HG03457 (cell line): ENCODE results near the gene MMEL1.

ENCODE experiments used
- ATAC-seq: cut with Tn5 transposase; IDR thresholded peaks from one replicate; pipeline ENCODE4 v1.9.1; 2021; ENCODE audit warnings: moderate number of reproducible peaks; ENCODE audit not compliant: unreplicated experiment

MMEL1 gene

DNA sequence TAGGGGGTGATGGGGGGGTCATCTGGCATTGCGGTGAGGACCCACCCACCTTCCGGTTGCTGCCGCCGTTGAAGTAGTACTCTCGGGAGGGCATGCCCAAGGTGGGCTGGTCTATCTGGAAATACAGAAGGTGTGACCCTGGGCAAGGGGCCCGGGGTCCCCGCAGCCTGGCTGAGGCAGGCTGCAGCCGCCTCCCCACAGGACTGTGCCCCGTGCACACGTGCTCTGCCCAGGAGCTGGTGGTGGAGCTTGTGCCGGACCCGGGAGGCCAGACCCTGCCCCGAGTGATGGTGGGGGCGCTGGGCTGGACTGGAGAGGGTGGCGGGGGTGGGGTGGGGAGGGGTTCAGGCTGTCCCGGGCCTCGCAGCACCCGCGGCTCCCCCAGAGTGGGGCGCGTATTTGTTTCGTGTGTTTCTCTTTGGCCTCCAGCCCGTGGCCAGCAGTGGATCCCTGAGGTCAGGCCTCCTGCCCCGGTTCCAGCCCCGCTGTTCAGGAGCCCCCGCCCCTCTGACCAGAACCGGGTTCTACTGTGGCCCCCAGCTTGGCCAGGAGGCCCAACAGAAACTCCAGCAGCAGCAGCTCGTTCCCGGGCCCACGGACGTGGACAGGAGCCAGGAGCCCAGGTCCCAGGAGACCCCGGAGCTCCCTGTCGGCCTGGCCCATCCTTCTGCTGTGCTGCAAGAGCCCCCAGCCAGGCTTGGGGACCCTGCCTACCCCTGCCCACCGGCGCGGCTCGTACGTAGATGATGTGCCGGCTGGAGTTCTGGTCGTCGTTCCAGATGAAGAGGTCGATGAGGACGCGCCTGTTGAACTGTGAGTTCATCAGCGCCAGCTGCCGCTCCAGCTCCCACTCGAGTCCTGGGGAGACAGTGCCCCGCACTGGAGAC is 27.1 kb downstream of the MMEL1 start:
- no peak for ATAC-seq

DNA sequence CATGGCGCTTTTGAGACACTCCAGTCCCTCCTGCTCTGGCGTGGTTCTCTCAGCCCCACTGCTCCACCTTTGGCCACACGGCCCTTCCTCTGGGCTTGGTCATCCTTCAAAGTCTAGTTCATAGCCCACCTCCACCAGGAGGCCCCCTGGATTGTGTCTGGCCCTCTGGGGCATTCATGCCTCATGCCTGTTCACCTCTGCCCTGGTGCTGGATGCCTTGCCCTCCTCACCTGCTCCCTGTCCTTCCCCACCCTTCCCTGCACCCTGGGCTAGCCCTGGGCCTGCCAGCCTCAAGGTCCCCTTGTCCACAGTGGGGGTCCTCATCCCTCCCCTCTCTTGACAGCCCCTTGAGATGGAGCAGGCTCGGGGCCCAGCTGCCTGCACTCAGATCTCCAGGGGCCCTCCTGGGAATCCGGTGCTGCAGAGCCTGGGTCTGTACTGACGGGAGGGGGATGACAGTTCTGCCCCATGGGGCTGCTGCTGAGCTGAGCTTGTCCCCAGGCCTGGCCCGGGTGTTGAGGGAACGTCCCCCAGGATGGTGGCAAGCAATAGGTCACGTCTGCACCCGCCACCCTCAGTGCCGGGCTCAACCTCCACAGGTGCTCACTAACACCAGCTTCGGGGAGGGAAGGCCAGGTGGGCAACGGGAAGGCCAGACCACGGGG is 27.8 kb downstream of the MMEL1 start:
- ATAC-seq = no peak

DNA sequence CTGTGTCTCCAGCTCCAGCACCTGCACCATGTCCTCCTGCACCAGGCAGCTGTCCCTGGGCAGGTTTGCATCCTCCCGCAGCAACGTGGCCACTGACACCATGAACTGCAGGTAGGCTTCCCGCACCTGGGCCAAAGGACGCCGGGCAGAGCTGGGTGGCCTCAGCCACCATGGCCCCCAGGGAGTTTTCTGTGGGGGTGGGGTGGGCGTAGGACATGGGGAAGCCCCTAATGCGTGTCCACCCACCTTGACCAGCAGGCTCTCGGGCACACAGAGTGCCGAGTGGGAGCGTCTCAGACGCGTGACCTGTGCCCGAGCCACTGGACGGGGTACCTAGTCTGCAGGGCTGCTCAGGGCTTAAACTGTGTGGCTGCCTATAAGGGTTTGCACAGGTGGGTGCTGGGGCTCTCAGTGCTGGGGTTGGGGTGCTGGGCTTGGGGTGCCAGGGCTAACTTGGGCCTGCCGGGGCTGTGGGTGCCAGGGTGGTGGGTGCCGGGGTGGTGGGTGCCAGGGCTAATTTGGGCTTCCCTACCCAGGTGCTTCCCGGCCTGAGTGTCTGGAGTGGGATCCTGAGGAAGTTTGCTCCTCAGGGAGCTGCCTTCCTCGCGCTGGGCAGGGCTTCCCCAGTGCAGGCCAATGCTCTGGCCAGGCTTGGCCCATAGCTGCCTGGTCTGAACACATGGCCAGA is 28.5 kb downstream of the MMEL1 start:
- ATAC-seq = no peak

DNA sequence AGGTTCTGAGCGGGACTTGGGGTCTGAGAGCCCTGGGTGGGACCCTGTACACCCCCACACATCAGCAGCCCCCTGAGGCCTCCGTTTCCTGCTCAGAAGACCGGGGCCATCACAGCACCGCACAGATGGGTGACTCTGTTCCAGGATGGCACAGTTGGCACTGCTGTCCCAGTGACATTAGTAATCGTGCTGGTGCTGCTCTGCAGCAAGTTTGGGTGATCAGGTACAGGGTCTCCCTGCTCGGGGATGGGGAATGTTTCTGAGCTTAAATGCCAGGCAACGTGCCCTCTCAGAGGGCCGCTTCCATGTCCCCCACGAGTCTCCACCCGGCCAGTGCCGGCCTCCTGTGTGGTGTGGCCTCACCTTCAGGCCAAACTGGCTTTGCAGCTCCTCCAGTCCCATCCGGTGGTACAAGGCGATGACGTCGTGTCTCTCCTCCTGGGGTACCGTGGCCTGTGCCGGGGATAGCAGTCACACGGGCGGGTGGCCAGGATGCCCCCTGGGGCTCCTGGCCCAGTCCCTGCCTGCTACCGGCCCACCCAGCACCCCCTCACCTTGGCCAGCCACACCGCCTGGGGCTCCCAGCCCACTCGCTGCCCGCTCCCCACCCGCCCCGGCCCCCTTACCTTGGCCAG is 29.2 kb downstream of the MMEL1 start:
- no peak for ATAC-seq

DNA sequence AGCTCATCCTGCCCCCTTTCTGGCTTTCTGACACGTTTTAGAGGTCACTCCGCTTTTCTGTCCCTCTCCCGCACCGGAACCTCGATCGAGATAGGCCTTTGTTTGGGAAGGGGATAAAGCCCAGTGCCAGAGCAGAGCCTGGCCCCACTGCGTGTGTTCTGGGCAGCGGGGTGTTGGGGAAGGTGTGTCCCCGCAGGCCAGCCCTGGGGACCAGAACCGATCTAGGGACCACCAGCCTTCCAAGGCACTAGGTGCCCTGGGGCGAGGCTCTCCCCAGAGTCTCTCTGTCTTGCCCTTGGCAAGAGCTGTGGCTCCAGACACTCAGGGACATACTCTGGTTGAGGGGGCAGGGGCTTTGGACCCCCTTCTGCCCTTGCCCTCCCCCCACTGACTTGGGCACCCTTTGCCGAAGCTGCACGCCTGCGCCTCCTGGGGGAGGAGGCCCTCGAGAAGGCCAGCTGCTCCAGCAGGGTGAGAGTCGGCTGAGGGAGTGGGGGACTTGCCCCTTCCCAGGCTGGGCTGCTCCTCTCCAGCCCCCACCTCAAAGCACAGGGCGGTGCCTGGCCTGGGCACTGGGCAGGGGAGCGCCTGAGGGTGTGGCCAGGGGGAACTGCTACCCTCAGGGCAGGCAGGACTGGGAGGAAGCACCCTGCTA is 29.8 kb downstream of the MMEL1 start:
- no peak for ATAC-seq

DNA sequence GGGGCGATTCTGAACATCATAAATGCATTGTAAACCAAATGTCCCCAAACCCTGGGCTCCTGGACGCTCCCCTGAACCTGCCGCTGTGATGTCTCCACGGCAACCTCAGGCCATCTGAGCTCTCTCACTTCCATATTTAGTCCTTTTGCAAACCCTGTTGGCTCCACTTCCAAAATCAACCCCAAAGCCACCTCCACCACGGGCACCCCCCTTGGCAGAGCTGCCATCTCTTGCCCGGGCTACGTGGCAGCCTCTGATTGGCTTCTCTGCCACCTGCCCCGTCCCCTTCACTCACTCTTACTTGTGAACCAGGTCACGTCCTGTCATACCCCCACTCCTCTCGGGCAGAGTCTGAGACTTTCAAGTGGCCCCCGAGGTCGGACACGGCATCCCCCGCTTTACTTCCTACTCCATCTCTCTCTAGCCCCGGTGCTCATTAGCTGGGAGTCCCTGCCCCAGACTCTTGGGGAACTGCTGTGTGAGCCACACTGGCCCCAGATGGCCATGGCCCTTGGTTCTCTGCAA is 30.4 kb downstream of the MMEL1 start:
- no peak for ATAC-seq

DNA sequence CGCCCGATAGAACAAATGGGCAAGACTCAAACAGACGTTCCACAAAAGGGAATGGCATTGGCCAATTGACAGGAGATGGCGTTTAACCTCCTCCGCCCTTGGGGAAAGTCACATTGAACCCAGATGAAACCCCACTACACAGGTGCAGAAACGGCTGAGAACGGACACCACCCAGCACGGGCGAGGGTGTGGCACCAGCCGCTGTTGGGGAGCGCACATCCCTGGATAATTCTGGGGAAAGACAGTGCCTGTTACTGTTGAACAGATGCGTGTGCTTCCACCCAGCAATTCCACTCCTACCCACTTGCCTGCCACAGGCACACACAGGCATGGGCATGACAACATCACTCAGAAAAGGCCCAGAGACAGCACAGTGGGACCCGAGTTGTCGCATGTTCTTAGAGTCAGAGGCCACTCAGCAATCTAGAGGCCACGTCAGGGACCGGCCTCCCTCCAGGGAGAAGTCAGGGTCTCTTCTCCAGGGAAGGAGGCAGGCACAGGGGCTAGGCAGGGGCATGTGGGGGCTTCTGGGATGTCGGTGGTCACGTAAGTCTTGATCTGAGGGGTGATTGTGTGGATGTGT is 31.0 kb downstream of the MMEL1 start:
- ATAC-seq = no peak

DNA sequence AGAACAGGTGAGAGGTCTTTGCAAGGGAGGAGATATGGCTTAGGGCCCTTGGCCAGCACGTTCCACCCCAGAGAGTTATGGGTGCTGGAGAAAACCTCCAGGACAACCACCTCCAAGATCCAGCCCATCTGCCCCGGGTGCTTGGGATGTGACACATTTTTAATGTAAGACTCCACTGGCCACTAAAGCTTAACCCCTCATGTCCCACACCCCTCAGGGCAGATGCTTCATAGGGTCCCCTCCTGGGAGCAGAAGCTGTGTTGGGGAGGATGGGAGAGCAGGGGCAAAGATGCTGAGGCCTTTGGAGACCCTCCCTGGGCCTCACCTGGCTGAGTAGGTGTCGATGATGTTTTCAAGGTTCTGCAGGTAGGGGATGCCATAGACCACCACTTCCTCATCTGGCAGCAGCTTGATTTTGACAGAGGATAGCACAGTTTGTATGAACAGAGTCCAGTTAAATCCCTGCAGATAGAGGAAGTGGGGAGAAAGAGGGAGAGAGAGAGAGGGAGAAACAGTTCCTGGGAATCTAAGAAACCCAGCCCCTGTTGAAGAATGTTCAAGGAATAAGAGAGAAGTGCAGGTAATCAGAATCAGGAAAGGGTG is 34.4 kb downstream of the MMEL1 start:
- ATAC-seq = no peak

DNA sequence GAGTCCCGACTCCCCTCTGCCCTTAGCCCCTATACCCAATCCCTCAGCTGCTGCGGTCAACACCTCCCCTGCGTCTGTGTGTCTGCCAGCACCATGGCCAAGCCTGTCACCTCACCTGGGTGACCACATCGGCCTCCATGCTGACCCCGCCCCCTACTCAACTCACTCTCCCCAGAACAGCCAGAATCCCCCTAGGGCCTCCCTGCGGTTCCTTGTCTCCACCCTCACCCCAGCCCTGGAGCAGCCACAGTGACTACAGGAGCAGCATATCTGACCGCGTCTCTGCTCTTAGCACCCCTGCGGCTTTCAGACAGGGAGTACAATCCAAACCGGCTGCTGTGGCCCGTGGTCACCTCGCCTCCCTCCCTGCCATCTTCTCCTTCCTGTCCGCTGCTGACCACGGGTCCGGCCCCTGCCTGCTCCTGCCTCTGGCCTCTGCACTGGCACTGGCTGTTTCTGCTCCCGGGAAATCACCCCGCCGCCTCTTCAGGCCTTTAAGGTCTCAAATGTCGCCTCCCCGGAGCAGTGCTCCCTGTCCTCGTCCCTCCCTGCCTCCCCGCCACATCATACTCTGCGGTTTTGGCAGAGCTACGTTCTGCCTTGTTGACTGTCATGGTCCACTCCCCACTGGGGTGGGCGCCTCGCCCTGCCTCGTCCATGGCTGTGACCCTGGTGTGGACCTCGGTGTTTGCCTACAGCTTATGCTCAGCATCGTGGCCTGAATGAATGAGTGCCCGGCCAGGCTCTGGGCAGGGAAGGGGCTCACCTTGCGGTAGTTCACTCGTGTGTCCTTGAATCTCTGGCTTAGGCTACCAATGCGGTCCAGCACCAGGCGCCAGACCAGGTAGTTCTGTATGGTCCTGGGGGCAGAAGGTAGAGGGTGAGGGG is 35.1 kb downstream of the MMEL1 start:
- no peak for ATAC-seq

DNA sequence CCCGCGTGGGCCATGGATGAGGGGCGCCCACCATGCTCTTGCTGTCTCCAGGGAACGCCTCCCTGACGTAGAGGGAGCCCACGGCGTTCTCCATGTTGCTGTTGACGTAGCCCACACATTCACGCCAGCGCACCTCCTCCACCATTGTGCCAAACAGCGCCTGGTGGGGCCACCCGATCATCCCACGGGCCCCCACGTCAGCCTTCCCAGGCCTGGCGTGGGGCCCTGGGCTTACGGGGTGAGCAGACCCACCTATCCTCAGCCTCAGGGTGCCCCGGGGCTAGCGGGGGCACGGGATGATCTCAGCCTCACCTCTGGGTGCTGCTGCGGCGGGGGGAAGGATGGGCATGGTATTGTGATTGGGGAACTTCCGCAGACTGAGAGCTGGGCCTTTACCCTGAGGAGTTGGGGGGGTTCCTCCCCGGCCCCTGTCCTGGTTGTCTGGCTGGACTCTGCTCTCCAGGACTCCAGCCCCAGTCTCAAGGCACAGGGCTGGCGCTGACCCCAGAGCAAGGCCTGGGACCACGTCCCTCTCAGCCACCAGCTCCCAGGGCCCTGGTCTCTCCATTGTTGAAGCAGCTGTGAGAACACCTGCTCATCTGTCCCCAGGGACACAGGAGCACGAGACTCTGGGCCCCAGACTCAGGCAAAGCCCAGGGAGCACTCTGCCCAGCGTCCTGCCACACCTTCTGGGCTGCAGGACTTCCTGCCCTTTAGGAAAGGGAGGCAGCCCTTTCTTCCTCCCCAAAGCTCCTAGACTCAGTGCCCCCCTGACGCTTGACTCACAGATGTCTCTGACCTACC is 36.1 kb downstream of the MMEL1 start:
- no peak for ATAC-seq

DNA sequence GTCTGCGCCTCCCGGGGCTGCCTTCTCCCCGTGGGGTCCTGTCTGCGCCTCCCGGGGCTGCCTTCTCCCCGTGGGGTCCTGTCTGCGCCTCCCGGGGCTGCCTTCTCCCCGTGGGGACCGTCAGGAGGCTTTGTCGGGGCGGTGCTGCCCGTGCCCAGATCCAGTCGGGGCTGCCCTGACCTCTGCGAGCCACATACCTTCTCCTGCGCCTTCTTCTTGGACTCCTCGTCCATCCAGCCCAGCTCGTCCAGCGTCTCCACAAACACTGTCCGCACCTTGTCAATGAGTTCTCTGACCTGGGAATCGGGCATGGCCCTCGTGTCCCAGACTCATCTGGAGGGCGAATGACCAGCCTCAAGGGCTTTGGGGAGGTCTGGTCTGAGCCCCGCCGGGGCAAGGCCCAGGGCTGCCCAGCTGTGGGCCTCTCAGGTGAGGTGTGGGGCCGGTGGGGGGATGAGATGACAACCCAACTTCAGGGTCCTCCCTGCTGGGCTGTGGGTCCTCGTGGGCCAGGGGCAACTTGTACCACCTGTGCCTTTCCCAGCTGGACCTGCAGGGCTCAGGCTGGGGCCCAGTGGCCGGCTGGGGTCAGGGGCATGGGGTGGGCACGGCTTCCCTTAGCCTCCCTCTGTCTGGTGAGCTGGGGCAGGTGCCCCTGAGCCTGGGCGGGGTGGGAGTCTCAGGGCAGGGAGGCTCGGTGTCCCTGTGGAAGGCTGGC is 36.8 kb downstream of the MMEL1 start:
- no peak for ATAC-seq

DNA sequence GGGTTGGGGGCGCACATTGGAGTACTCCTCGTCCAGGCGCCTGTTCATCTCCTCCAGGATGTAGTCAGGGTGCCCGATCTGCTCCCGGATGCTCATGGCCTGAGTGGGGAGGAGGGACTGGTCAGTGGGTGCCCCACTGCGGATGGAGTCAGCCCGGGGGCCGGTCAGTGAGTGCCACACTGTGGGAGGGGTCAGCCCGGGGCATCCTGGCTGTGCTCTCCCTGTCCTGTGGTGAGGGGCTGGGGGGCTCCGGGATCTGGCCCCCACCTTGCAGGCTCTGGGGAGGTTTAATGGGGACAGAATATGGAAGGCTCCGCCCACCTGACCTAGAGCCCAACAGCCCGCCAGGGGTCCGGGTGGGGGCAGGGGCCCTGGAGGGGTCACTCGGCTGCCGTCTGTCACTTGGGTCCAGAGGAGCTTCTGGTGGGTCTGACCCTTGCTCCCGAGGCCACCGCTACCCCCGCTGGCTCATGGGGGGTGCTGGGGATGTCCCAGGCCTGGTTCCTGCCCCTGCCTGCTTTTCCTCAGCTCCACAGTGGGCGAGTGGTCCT is 37.5 kb downstream of the MMEL1 start:
- ATAC-seq = no peak

DNA sequence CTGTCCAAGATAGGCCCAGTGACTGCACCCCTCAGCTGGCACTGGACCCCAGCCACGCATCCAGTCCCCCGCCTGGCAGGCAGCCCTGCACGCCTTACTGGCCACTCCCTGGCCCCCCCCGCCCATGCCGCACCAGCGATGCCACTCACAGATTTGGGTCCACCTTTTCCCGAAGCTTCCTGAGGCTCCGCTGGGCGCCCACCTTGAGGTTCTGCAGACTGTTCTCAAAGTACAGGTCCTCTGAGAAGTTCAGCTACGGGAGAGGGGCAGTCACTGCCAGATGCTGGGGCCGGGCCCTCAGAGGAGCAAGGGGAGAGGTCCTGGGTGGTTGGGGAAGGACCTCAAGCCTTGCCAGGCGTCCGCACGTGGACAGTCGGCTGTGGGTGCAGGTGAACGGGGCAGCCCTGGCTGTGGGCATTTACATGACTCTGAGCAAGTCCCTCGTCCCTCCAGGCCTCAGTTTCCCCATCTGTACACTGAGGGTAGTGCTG is 38.1 kb downstream of the MMEL1 start:
- ATAC-seq = no peak

DNA sequence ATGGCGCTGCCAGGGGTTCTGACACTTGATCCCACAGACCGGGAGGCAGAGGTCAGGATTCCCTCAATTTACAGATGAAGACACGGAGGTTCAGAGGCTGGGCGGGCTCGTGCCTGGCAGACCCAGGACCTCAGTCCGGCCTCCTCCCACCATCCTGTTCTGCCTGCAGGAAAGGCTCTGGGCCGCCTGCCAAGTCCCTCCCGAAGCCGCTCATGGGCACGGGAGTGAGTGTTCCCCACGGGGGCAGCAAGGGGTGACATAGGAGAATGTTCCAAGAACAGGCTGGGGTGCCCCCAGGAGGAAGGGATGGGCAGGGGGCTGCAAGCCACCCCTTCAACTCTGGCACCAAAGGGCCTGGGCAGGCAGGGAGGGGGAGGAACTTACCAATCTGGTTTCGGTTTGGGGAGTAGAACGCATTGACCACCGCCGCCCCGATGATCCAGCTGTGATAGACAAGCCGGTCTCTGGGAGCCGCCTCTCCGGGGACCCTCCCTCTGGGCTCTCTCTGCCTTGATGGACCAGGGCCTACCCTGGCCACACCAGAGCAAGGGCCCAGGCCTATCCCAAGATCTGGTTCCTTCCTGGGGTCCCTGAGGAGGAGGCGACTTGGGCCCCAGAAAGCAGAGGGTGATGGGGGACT is 38.7 kb downstream of the MMEL1 start:
- no peak for ATAC-seq

DNA sequence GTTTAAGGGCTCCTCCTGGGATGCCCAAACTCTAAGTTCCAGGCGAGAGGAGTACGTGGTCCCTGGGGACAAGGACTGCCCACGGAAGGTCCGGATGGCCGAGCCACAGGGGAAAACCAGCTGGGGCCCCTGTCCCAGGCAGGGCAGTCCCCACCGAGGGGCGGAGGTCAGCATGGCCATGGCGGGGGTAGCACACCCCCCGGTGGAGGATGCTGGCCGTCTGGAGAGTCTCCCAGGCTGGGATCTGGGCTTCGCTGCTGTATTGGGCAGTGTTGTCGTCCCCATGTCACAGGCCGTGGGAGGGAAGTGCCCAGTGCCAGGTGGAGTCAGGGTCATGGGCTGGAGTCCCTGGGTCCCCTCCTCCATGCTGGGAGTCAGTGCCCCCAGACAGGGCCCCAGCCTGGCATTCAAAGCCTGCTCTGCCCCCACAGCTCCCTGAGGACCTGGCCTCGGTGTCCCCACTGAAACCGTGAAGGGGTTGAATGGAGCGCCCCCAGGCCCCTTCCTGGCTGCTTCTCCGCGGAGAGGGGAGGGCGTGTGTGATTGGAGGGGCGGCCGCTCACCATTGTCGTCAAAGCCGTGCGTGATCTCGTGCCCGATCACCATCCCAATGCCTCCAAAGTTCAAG is 39.5 kb downstream of the MMEL1 start:
- ATAC-seq = no peak

DNA sequence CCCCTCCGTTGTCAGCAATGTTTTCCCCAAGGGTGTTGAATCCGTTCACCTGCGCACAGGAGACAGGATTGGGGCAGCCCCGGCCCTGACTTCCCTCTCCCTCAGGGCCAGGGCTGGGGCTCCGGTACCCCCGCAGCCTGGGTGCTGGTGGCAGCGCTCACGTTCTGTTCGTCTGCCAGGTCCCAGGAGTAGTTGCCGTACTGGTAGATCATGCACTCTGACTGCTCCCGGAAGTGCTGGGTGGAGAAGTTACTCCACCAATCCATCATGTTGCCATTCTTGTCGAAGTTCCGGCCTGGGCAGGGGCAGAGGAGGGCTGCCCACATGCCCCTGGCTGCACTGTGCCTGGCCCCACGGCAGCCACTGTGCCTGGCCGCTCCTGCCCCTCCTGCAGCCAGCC is 40.1 kb downstream of the MMEL1 start:
- ATAC-seq = no peak
